GM12873 (cell line): ENCODE results near the gene CARD9.

ENCODE experiments used
- TF ChIP-seq, protein P1 (sequence below): IDR thresholded peaks from 2 replicates; pipeline ENCODE4 v1.5.1; 2012; ENCODE audit warnings: low read depth, mild to moderate bottlenecking, moderate library complexity, low read length, control low read depth; ENCODE audit not compliant: insufficient read depth; ENCODE audit errors: missing control alignments

Gene CARD9

DNA sequence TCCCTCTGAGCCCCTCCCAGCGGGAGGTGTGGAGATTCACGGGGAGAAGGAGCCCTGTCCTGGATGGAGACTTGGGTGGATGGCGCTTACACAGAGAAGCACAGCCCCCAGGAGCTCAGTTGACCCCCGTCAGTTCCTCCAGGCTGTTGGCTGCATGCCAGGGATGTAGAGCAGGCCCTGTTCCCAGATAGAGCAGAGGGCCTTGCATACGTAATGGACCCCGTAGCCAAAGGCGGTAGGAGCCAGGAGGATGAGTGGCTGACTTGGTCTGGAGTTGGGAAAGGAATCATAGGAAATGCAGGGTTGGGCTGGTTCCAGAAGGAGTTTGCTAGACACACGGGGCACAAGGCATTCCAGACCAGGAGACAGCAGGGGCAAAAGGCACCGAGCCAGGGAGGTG, 39.5 kb upstream of the CARD9 start:
- TF ChIP-seq, protein P1, sequence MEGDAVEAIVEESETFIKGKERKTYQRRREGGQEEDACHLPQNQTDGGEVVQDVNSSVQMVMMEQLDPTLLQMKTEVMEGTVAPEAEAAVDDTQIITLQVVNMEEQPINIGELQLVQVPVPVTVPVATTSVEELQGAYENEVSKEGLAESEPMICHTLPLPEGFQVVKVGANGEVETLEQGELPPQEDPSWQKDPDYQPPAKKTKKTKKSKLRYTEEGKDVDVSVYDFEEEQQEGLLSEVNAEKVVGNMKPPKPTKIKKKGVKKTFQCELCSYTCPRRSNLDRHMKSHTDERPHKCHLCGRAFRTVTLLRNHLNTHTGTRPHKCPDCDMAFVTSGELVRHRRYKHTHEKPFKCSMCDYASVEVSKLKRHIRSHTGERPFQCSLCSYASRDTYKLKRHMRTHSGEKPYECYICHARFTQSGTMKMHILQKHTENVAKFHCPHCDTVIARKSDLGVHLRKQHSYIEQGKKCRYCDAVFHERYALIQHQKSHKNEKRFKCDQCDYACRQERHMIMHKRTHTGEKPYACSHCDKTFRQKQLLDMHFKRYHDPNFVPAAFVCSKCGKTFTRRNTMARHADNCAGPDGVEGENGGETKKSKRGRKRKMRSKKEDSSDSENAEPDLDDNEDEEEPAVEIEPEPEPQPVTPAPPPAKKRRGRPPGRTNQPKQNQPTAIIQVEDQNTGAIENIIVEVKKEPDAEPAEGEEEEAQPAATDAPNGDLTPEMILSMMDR: no peak

DNA sequence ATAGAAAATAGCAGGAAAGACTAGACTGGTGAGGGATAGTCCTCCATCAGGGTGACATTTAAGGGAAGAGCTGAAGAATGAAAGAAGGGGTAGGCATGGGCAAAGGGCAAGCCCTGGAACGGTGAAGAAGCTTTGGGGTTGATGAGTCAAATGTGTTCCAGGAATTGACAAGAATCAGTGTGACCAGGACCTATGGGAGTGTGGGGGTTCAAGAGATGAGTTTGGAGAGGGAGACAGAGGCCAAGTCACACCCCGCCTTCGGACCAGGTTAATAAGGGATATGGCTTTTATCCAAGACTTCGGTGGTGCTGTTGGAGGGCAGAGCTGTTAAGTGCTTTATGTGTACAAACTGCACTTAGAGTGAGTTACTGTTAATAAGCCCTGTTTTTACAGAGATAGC, 37.9 kb upstream of the CARD9 start:
- TF ChIP-seq, protein P1: no peak

DNA sequence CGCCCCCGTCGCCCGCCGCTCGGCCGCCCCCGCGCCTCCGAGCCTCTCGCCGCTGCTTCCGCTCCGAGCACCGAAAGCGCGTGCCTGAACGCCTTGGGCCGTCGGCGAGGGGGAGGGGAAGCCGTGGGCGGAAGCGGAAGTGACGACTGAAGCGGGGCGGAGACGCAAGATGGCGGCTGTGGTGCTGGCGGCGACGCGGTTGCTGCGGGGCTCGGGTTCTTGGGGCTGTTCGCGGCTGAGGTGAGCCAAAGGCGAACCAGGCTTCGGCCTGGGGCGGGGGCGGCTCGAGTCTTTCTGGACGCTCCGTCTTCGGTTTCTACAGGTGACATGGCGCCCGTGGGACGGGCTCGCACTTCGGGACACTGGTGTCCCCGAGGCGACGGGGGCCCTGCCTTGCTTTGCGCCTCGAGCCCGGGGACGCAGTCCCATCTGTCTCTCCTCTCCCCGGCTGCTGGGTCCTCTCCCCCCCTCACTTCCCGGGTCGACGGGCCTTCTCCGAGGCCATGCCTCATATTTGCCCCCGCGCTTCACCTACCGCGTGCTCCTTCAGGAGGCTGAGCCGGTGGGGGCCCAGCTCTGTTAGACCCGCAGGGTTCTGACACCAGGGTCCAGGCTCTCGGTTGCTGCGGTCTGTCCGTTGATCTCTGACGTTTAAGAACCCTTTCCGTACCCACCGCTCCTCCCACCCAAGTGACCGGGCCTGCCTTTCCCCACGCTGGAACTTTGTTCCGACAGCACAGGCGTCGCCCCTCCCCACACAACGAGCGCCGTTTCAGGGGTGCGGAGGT, 37.2 kb upstream of the CARD9 start, which contains the start of the genes ENTR1 and PMPCA:
TSS of gene ENTR1 (minus strand) at position 115 of the 788 bp plus-strand sequence. CDS start 217 bp downstream, outside the sequence.
TSS of gene PMPCA (plus strand) at position 159 of the 788 bp plus-strand sequence. CDS start at position 170, 11 bp downstream.
- TF ChIP-seq, protein P1: no peak

DNA sequence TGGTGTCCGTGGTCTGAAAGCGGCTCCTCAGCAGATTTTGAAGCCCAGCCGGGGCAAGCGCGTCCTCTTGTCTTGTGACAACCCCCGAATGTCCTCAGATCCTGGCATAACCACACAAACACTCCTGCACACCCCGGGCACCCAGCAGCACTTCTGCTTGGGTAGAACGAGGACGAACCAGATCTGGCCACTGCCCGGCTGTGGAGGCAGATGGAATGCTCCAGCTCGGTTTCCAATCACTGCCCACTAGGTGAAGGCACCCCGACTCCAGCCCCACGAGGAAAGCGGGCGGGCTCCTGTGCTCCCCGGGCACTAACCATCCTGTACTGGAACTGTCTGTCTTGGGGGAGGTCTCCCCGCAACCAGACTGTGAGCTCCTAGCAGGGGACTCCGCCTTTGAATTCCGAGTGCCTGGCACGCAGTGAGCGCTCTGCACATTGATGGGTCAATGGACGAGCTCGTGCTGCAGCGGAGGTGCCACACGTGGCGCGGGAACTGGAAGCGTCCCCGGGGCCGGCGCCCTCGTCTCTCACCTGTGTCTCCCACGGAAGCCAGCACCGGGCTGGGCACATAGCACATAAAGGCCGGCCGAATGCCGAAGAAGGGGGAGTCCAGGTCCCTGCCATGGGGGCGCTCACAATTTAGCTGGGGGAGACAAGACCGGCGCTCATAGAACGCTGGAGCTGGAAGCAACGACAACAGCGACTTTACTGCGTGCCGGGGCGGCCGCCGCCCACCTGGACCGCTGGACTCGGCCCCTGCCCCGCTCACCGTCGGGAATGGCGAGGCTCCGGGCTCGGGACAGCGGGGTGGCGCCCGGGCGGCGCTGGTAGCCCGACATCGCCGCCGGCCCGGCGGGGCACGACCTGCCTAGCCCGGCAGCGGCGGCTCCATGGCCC, 36.3 kb upstream of the CARD9 start:
- TF ChIP-seq, protein P1: peak; percentile 6

DNA sequence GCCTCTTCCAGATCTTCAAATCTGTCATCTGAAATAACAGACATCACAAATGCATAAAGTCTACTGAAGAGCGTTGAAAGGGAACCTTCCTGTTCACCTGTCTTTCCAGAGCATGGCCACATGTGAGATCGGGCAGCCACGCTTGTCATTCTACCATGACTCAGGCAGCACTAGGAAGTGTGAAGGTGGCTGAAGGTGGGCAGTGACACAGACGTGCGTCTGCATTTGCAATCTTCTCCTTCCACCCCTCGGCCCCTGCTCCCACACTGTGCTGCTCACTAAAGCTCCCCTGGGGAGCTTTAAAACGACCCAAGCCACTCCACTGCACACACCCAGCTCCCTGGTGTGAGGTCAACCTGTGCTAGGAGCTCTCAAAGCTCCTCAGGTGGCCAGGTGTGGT, 34.4 kb upstream of the CARD9 start:
- TF ChIP-seq, protein P1: no peak

DNA sequence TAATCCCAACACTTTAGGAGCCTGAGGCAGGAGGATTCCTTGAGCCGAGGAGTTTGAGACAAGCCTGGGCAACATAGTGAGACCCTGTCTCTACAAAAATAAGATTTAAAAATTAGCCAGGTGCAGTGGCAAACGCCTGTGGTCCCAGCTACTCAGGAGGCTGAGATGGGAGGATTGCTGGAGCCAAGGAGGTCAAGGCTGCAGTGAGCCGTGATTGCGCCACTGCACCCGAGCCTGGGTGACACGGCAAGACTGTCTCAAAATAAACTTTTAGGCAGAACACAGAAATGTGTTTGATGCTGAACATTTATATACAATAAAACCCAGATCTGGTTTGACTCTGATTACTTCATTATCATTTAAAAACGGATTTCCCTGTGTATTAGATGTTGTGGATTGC, 32.0 kb upstream of the CARD9 start:
- TF ChIP-seq, protein P1: no peak

DNA sequence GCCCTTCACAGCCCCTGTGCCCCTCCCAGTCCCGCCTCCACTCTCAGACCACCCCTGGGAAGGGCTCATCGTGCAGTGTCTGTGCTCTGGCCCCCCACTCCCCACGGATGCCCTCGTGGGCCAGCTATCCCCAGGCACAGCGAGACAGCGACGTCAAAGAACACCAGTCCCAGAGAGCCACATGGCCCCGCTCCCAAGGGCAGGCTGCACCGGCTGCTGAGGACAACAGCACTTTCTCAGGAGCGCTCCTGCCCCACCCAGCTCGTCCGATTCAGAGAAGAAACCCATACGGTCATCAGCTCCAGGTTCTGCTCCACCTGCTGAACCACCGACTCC, 31.3 kb upstream of the CARD9 start:
- TF ChIP-seq, protein P1: no peak
